ENCODE measurements around the gene CAPS2. TPM values are rescaled to one million over a fixed set of nuclear protein-coding genes. Genes with fewer than 3 reads are reported as not detected.

The CAPS2 gene
- total RNA-seq, 1 experiment from 2014 or later, result 18.3 TPM

GRCh38 chr12:75305412-75306332, 24.5 kb downstream of the CAPS2 start:
- Histone ChIP-seq H3K27ac (ENCODE audit: low read depth, low read length) (no peak overlapping the region), H2AFZ (ENCODE audit: low read depth, low read length, poor library complexity, severe bottlenecking) (no peak overlapping the region), H3K9me3 (ENCODE audit: control insufficient read depth in 1 of 2, insufficient read depth in 1 of 2, low read depth in 1 of 2, low read length in 2 of 2) (no peaks in the 10 kb centered on the region), H3K36me3 (ENCODE audit: control insufficient read depth in 1 of 2, insufficient read depth in 2 of 2, low read length in 2 of 2) (no peaks in the 10 kb centered on the region), H3K27me3 (ENCODE audit: insufficient read depth, low read length) (no peaks in the 10 kb centered on the region), H4K20me1 (ENCODE audit: insufficient read depth) (no peaks in the 10 kb centered on the region), H3K9me2 (ENCODE audit: insufficient read depth) (no peaks in the 10 kb centered on the region), H3K79me2 (ENCODE audit: insufficient read depth, low read length) (no peaks in the 10 kb centered on the region), H3K4me2 (ENCODE audit: low read length) (no peak overlapping the region), H3K4me1 (ENCODE audit: control insufficient read depth in 1 of 2, insufficient read depth in 2 of 2, low read length in 2 of 2) (no peaks in the 10 kb centered on the region), H3K4me3 (replicated peaks in 1 of 2; ENCODE audit: low read depth in 1 of 2, low read length in 2 of 2) (no peak overlapping the region), H3K9ac (ENCODE audit: low read length) (no peak overlapping the region)
- CTCF ChIA-PET, result no interaction called here
- no peak for ATAC-seq
- POLR2A ChIA-PET, result interaction anchor here (0.6 kb wide), 1 partner anchor 41 kb away, joined by 3 read pairs; no protein-coding TSS in a partner anchor
- RAD21 ChIA-PET (ENCODE audit: low non-redundant PET in 1 of 2, low total read pairs in 2 of 2, uncharacterized antibody in 2 of 2, unreplicated experiment in 2 of 2), result no interaction called here
- intact Hi-C loops (cut with micrococcal nuclease), result no loop called here
- no TSS peak for BruUV-seq (replicated peaks)
- TF ChIP-seq, protein P1, sequence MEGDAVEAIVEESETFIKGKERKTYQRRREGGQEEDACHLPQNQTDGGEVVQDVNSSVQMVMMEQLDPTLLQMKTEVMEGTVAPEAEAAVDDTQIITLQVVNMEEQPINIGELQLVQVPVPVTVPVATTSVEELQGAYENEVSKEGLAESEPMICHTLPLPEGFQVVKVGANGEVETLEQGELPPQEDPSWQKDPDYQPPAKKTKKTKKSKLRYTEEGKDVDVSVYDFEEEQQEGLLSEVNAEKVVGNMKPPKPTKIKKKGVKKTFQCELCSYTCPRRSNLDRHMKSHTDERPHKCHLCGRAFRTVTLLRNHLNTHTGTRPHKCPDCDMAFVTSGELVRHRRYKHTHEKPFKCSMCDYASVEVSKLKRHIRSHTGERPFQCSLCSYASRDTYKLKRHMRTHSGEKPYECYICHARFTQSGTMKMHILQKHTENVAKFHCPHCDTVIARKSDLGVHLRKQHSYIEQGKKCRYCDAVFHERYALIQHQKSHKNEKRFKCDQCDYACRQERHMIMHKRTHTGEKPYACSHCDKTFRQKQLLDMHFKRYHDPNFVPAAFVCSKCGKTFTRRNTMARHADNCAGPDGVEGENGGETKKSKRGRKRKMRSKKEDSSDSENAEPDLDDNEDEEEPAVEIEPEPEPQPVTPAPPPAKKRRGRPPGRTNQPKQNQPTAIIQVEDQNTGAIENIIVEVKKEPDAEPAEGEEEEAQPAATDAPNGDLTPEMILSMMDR (IDR thresholded peaks at IDR 0.05 in 2 of 3, conservative IDR thresholded peaks at IDR 0.05 in 1 of 3; ENCODE audit: borderline replicate concordance in 1 of 3, insufficient read depth in 1 of 3, low read depth in 2 of 3, low read length in 2 of 3), result no peak
- TF ChIP-seq EZH2phosphoT487 (IDR thresholded peaks at IDR 0.05; ENCODE audit: borderline replicate concordance) (no peak), JUND (IDR thresholded peaks at IDR 0.05) (no peak)
- no peak for DNase-seq (ENCODE audit: low read depth, low spot score)

DNA sequence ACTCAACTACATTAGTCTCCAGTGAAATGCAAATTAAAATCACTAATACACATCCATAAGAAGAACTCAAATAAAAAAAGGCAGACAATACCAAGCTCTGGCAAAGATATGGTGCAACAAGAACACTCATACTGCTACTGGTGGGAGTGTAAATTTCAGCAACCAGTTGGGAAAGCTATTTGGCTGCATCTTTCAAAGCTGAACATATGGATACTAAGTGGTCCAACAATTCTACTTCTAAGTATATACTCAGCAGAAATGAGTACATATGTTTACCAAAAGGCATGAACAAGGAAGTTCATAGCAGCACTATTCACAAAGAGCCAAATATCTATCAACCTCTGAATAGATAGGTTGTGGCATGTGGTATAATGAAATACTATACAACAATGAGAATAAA, 27.3 kb downstream of the CAPS2 start:
- Histone ChIP-seq H3K27ac (ENCODE audit: low read depth, low read length) (no peak overlapping the region), H3K36me3 (ENCODE audit: control insufficient read depth in 1 of 2, insufficient read depth in 2 of 2, low read length in 2 of 2) (no peaks in the 10 kb centered on the region), H4K20me1 (ENCODE audit: insufficient read depth) (no peaks in the 10 kb centered on the region), H3K79me2 (ENCODE audit: insufficient read depth, low read length) (no peaks in the 10 kb centered on the region), H3K4me1 (ENCODE audit: control insufficient read depth in 1 of 2, insufficient read depth in 2 of 2, low read length in 2 of 2) (no peaks in the 10 kb centered on the region), H3K9me2 (ENCODE audit: insufficient read depth) (no peaks in the 10 kb centered on the region), H3K27me3 (ENCODE audit: insufficient read depth, low read length) (no peaks in the 10 kb centered on the region), H3K4me3 (replicated peaks in 1 of 2; ENCODE audit: low read depth in 1 of 2, low read length in 2 of 2) (no peak overlapping the region), H2AFZ (ENCODE audit: low read depth, low read length, poor library complexity, severe bottlenecking) (no peak overlapping the region), H3K9me3 (ENCODE audit: control insufficient read depth in 1 of 2, insufficient read depth in 1 of 2, low read depth in 1 of 2, low read length in 2 of 2) (no peaks in the 10 kb centered on the region), H3K9ac (ENCODE audit: low read length) (no peak overlapping the region), H3K4me2 (ENCODE audit: low read length) (no peak overlapping the region)
- ChIA-PET CTCF (no interaction called here), POLR2A (no interaction called here), RAD21 (ENCODE audit: low non-redundant PET in 1 of 2, low total read pairs in 2 of 2, uncharacterized antibody in 2 of 2, unreplicated experiment in 2 of 2) (no interaction called here)
- no peak for ATAC-seq
- BruUV-seq (replicated peaks), result no TSS peak
- intact Hi-C loops (cut with micrococcal nuclease), result no loop called here
- DNase-seq (ENCODE audit: low read depth, low spot score), result no peak
- no peak for TF ChIP-seq SIN3A (IDR thresholded peaks at IDR 0.05; ENCODE audit: low read depth)
- TF ChIP-seq, protein P2, sequence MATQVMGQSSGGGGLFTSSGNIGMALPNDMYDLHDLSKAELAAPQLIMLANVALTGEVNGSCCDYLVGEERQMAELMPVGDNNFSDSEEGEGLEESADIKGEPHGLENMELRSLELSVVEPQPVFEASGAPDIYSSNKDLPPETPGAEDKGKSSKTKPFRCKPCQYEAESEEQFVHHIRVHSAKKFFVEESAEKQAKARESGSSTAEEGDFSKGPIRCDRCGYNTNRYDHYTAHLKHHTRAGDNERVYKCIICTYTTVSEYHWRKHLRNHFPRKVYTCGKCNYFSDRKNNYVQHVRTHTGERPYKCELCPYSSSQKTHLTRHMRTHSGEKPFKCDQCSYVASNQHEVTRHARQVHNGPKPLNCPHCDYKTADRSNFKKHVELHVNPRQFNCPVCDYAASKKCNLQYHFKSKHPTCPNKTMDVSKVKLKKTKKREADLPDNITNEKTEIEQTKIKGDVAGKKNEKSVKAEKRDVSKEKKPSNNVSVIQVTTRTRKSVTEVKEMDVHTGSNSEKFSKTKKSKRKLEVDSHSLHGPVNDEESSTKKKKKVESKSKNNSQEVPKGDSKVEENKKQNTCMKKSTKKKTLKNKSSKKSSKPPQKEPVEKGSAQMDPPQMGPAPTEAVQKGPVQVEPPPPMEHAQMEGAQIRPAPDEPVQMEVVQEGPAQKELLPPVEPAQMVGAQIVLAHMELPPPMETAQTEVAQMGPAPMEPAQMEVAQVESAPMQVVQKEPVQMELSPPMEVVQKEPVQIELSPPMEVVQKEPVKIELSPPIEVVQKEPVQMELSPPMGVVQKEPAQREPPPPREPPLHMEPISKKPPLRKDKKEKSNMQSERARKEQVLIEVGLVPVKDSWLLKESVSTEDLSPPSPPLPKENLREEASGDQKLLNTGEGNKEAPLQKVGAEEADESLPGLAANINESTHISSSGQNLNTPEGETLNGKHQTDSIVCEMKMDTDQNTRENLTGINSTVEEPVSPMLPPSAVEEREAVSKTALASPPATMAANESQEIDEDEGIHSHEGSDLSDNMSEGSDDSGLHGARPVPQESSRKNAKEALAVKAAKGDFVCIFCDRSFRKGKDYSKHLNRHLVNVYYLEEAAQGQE (IDR thresholded peaks at IDR 0.05; ENCODE audit: low read depth), result no peak
- no peak for TF ChIP-seq ELF1 (IDR thresholded peaks at IDR 0.05; ENCODE audit: borderline replicate concordance, low read depth)
- no peak for TF ChIP-seq MAX (IDR thresholded peaks at IDR 0.05)
- no peak for TF ChIP-seq CBX3 (IDR thresholded peaks at IDR 0.05; ENCODE audit: low read depth)
- no peak for TF ChIP-seq YY1 (IDR thresholded peaks at IDR 0.05; ENCODE audit: extremely low read depth, insufficient replicate concordance, low read depth, low read length)
- TF ChIP-seq EZH2 (IDR thresholded peaks at IDR 0.05), result no peak
- TF ChIP-seq EGR1 (IDR thresholded peaks at IDR 0.05; ENCODE audit: low read depth), result no peak
- no peak for TF ChIP-seq FOSL1 (IDR thresholded peaks at IDR 0.05; ENCODE audit: low read depth)
- no peak for TF ChIP-seq POLR2A (IDR thresholded peaks at IDR 0.05; ENCODE audit: borderline replicate concordance, extremely low read depth, insufficient read depth, insufficient read length)
